Head of caudate nucleus (tissue), 42 donors: ENCODE results near the gene PKIB.

Source experiments
- DNase-seq, 42 donors: peaks; one replicate each; pipeline versions ENCODE4 v3.0.0 to v3.0.0-alpha.2; 2020 to 2021; ENCODE audit warnings: mixed read lengths in 7 of 42
- intact Hi-C: fragments of 100-400 bp; cut with DNase I; formaldehyde crosslinking; loops from one replicate; pipeline ENCODE4 v1.15.0; 2022

Gene PKIB

DNA sequence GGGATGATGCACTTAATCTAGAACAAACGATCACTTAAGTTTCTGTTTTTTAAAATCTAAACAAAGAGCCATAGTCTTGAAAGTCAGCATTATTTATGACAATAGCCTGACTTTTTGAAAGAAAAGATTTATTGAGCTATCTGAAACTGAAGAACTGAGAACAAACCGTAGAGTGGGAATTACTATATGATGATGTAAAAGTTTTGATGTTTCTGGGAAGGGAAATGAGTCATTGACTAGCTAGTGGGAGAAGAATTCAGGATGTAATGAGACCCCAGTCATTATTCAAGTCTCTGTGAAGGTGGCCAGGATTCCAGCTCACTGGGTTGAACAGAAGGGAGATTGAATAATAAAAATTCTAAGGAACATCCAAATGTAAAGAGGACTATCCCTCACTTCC is 85.9 kb downstream of the PKIB start:
- no peak for DNase-seq
- intact Hi-C loops, result no loop called here

GRCh38 chr6:122696853-122697252 is 86.6 kb downstream of the PKIB start:
- intact Hi-C loops, result no loop called here
- DNase-seq, result no peak

GRCh38 chr6:122697458-122697857 is 87.3 kb downstream of the PKIB start:
- no peak for DNase-seq
- intact Hi-C loops, result no loop called here

DNA sequence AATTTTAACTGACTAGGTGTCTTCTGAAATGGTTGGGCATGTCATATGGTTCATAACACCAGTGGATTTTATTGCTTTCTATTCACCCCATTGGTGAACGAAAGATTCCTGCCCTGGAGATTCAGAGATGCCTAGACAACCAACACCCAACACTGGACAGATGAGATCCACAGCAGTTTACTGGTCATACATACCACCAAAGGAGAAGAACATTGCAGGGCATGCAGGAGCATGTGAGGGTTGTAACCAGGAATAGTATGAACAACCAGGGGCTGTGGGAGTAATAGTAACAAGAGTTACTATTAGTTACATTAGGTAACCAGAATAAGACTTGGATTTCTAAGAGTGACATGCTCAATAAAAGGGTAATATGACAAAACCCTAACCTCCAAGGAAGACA is 91.5 kb downstream of the PKIB start:
- DNase-seq, result no peak
- intact Hi-C loops, result no loop called here

- intact Hi-C loops, result no loop called here
These were observed 92.6 kb downstream of the PKIB start for GRCh38 chr6:122702841-122703240.

DNA sequence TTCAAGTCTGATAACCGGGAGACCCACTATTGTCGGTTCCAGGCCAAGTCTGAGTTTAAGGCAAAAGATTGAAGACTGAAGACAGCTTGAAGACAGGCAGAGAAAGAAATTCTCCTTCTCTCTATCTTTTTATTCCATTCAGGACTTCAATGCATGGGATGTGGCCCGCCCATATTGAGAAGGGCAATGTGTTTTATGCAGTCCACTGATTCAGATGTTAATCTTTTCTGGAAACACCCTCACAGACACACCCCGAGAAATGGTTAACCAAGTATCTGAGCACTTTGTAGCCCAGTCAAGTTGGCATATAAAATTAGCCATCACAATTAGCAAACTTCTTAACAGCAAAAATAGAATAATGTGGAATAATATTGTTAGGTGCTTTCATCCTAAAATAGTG is 93.9 kb downstream of the PKIB start:
- intact Hi-C loops, result no loop called here
- no peak for DNase-seq

More at GRCh38 chr6:122702841-122703240, 92.6 kb downstream of the PKIB start:
- DNase-seq, result no peak

GRCh38 chr6:122709922-122710512 is 99.8 kb downstream of the PKIB start:
- intact Hi-C loops, result no loop called here
- no peak for DNase-seq

- no peak for DNase-seq
- intact Hi-C loops, result no loop called here
These were observed 100.9 kb downstream of the PKIB start for GRCh38 chr6:122710908-122711635.

GRCh38 chr6:122712093-122712447 is 101.9 kb downstream of the PKIB start:
- no peak for DNase-seq
- intact Hi-C loops, result no loop called here

DNA sequence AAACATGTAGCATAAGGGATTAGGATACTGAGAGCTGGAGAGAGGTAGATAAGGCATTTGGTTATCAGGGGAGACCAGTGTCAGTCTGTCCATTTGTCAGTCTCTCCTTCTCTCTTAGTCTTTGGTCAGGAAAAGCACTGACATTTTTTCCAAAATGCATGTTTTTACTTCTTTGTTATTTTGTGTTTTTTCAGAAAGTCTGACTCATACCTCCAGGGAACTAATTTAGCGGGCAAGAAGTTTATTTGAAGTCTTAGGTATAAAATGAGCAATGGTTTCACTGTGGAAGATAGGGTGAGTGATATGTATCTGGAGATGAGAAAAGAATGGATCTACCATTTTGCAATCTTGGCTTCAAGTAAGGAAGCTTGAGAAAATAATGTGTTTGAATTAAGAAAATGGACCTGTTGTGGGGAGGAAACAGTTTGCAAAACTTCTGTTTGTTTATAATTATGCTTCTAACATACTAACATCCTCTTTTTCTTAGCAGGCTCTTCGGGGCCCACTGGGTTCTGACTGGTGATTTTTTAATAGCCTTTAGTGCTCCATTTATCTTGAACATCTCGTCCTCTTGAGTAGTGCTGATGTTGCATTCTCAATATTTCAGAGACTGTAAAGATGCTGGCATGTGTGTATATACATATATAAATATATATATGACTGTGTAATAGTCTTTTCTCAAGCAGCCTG is 102.4 kb downstream of the PKIB start:
- intact Hi-C loops, result no loop called here

GRCh38 chr6:122713138-122713537 is 102.9 kb downstream of the PKIB start:
- intact Hi-C loops, result no loop called here
- DNase-seq, result no peak

More for the DNA sequence above, 102.4 kb downstream of the PKIB start:
- no peak for DNase-seq

GRCh38 chr6:122714059-122714458 is 103.9 kb downstream of the PKIB start:
- intact Hi-C loops, result no loop called here
- DNase-seq, result no peak

DNA sequence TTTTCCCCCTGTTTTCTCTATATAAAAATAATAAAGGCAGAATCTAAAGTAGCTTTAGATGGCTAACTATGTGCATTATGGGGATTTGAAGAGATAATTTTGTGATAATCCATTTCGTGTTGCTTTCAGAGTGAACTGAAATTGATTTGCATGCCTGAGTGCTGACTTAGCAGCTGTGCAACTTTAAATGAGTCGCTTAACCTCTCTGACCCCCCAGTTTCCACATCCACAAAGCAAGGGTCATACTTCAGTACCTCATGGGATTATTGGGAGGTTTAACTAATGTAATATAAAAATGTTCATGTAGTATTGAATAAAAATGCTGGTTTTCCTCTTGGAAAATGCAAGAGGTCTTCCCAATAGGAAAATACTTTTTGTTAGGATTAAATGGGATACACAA is 105.5 kb downstream of the PKIB start:
- intact Hi-C loops, result no loop called here
- no peak for DNase-seq

- DNase-seq, result peak in 1 of 42 donors; percentile 10
- intact Hi-C loops, result no loop called here
These were observed 107.1 kb downstream of the PKIB start for GRCh38 chr6:122717350-122717749.

GRCh38 chr6:122718616-122719015 is 108.4 kb downstream of the PKIB start:
- no peak for DNase-seq
- intact Hi-C loops, result no loop called here

DNA sequence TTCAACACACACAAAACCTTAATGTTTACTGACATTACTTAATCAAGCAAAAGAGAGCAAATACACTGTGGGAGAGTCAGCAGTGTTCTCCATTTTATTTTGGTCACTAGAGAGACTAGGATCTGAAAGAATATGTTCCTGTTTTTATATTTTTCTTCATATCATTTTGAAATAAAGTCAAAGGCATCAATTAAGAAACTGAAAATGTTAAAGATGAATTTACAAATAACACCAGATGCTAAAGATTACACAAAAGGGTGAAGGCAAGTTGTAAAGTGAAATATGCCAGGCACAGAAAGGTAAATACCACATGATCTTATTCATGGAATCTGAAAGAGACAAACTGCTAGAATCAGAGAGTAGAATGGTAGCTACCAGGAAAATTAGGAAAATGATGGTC is 109.0 kb downstream of the PKIB start:
- no peak for DNase-seq
- intact Hi-C loops, result no loop called here

GRCh38 chr6:122722746-122723145 is 112.5 kb downstream of the PKIB start:
- no peak for DNase-seq
- intact Hi-C loops, result no loop called here

DNA sequence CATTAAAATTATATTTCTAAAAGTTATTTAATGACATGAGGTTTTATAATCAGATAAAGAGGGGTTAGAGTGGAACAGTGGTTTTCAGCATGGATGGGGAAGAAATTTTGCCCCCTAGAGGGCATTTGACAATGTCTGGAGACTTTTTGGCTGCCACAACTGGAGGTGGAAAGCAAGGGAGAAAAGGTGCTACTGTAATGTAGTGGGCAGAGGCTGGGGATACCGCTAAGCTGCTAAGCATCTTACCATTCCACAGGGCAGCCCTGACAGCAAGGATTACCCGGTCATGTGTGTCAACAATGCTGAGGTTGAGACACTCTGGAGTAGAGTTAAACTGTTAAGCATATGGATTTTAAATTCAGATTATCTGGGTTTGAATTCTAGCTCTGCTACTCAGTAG is 116.4 kb downstream of the PKIB start:
- DNase-seq, result no peak
- intact Hi-C loops, result no loop called here

GRCh38 chr6:122727244-122727643 is 117.0 kb downstream of the PKIB start:
- intact Hi-C loops, result no loop called here
- DNase-seq, result no peak

- no peak for DNase-seq
- intact Hi-C loops, result loop anchor here (5.0 to 10.0 kb wide), 2 partner anchors 107 to 584 kb away; no protein-coding TSS in a partner anchor
These were observed 120.1 kb downstream of the PKIB start for GRCh38 chr6:122730334-122730733.
